Umbilical cord (tissue), 2 donors: ENCODE data around the gene AADACL2. TPM values are rescaled to one million over a fixed set of nuclear protein-coding genes. Genes with fewer than 3 reads are reported as not detected.
"Not testable (repeated sequence)": the region's sequence is repeated elsewhere in the genome, so short reads cannot be mapped to it uniquely, and the experiment has no call there.

ENCODE experiments used
- DNase-seq: peaks from one replicate; pipeline ENCODE4 v3.0.0-alpha.2; 2015; ENCODE audit warnings: low spot score
- total RNA-seq: library from RNA; depleted of rRNA; stranded (reverse); fragments of >200 nt; gene quantifications from one replicate; pipeline ENCODE4 v1.2.3, GENCODE V29; 2014; ENCODE audit warnings: low replicate concordance; ENCODE audit not compliant: insufficient read depth

Gene AADACL2
- total RNA-seq, 1 donor from 2014 or later = 8.7 TPM

DNA sequence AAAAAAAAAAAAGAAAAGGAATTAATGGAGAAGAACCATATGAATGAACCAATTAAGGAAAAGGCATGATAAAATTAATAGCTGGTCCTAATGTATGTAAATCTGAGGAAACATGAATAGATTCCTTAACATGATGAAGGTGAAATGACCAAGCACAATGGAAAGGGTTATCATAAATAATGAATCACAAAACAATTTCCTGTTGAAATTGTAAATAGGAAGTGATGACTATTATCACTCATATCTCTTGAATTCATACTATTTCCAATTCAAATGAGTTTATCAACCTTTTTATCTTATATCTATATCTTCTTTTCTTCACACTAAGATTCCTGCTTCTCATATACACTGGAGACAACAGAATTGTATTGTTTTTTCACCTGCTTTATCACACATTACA, 32.0 kb downstream of the AADACL2 start:
- DNase-seq = no peak

DNA sequence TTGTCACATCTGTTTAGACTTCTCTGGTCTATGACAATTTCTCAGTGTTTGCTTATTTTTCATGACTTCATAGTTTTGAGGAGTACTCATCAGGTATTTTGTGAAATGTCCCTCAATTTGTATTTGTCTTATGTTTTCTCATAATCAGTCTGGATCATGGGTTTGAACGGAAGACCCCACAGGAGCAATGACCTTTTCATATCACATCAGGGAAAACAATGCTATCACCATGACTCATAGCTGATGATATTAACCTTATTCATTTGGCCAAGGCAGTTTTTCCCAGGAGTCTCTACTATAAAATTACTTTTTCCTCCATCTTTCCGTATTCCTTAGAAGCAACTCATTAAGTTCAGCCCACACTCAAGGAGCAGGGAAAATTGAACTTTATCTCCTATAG, 32.7 kb downstream of the AADACL2 start:
- no peak for DNase-seq

DNA sequence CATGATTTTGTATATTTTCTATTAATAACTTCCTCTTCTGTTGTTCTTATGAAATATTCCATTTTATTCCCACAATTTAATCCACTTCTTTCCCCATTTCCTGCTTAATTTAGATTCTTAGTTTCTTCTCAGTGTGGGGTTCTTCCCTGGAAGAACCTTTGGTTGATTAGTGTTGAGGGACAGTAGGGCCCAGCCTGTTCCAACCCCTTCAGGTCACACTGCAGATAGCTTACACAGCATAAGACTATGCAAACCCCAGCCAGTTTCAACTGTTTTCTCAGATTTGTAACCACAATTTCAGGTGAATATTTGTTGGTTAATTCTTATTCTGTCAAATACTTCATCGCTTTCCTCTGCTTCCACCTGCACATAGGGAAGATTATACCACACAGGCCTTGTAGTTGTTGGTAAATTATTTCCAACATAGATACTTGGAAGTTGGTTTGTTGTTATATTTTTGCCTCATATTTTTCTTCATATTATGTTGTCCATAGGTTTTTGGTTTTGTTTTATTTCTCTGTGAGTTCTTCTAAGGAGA, 34.7 kb downstream of the AADACL2 start:
- DNase-seq = no peak

DNA sequence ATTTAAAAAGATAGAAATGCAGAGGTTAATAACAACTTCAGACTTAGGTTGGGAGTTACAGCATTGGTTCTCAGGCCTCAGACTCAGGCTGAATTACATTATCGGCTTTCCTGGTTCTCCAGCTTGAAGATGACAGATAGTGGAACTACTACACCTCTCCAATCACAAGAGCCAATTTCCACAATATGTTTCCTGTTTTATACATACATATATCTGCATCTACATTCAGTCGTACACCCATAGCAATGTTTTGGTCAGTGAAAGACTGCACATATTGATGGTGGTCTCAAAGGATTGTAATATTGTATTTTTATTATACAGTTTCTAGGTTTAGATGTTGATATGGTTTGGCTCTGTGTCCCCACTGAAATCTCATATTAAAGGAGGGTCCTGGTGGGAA, 35.4 kb downstream of the AADACL2 start:
- no peak for DNase-seq

DNA sequence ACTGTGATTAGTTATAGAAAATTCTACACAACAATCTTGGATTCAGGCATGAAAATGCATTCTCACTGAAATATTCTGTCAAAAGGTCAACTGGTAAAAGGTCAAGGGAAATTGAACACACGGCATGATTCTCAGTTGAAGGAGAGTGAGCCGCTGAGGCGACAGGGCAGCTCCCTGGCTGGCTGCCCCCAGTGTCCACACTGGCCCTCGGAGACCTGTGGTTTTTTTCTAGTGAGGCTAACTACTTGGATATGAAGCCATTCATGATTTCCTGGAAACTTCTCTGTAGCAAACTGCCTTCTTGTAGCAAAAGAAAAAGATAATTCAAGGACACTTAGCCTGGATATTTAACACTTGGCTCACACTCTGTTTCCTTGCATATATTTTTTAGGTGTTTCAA, 37.2 kb downstream of the AADACL2 start:
- DNase-seq = peak; percentile 3

DNA sequence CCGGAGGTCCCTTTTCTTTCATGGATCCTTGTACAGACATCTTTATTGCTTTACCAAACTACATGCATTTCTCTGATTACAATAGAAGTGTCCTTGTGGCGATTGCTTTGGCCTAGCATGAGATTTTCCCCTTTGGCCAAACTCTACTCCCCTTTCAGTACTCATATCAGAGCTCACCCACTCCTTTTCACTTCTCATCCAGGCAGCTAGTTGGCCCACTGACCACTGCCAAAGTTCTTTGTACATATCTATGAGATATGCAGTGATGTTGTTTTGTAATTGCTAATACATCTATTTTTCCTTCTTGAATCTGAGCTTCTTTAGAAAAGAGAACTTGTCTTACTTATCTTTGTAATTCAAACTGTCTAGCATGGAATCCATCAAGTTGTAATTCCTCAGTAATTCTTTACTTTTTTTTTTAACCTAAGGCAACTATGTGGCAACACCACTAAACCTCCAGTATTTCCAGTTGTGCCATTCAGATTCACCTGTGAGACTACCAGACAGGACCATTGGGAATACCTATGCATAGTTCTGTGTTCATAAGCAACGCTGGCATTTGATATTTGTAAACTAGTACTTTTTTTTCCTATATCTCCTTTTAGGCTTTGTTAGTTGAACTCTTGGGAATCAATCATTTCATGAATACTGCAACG, 39.2 kb downstream of the AADACL2 start:
- no peak for DNase-seq

DNA sequence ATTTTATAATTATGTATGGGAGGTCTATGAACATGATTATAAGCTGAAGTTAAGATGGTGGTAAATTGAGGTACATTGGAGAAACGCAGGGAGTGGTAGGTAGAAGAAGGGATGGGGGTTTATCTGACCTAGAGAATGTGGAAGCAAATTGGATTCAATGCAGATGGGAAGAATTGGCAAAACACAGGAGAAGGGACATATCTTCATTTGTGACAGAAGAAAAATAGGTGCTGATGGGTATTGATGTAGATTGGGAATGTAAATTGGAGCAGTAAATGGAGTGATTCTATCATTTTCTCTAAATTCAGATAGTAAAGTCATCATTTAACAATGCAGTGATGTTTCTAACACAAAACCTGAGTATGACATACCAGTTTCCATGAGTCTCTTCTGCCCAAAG, 40.5 kb downstream of the AADACL2 start:
- DNase-seq = no peak

DNA sequence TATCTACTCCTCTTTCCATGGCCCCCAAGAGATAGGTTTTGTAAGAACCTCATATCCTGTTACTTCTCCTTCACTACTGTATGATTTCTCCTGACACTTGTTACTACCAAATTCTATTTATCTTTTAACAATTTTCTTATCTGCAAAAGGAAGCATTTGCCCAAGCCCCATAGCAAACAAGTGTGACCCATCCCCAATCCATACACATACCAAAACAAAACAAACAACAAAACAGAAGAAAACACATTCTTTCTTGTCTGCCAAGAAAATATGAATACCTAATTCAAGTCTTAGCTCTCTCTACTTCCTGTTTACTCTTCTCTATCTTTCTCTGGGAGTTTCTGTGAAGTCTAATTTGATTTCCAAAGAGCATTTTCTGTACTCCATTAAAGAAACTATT, 41.2 kb downstream of the AADACL2 start:
- no peak for DNase-seq

DNA sequence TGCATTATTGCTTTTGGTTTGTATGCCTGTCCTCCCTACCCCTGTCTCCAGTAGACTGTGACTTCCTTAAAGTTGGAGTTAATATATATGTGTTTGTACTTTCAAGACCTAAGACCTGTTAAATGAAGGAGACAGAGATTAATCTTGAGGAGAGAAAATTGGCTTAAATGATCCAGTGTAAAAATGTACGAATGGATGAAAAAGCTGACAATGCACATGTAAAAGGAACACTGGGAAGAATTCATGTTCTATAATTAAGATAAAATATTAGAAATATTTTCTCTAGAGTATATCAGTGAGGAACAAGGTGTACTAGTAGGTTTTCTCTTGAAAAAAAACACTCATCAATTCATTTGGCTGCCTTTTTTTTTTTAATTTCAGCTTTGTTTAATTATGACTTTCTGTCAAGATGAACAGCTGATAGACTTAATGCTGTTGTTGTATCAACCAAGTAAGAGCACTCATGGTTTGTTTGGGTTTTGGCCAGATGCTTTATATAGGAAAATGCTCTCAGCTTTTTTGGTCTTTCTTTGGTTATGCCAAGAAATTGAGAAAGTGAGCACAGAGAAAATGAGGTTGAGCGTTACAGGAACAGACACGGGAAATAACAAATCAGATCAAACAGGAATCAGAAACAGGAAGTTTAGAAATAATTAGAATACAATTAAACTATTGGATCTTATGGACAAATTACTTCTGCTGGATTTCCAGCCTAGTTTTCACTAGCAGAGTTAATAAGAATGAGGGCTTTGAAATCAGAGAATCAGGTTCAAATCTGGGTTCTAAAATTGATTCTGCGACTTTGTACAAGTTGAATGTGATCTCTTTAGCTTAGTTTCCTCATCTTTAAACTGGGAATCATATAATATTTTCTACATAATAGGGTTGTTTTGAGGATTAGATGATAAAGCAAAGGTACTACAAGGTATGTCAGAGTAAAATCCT, 41.9 kb downstream of the AADACL2 start:
- no peak for DNase-seq

DNA sequence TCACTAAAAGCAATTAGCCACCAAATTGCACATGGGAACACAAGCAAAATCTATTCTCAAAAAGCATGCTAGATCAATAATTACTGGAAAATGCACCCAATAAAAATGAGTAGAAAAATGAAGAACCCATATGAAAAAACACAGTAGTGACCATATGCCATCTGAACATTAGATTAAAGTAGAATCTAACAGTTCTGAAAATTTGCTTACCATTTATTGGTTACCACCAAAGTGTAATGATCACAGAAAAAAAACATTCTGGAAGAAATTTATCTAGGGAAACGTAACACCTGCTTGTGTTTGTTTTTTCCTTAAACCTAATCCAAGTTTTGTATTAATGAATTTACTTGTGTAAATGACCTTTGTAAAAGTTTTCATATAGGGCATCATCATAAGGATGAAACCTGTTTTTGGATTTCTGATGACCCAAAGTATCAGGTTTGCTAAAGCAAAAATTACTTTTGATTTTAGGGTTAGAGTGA, 42.6 kb downstream of the AADACL2 start:
- no peak for DNase-seq

DNA sequence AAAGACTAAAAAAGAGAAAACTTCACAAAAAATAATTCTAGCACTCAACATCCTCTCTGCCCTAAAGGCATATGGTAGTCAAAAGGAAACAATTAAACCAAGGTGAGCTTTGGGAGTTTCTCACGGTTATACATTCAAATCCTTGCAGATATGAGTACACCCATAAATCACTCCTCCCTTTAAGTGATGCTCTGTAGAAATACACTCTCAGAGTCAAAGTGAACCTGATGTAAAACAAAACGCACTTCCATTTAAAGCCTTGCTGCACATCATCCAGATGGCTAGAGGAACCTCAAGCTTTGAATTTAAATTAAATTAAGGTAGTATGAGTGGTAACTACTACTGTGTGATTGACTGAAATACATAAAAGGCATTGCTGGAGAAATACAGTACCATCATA, 44.2 kb downstream of the AADACL2 start:
- no peak for DNase-seq

DNA sequence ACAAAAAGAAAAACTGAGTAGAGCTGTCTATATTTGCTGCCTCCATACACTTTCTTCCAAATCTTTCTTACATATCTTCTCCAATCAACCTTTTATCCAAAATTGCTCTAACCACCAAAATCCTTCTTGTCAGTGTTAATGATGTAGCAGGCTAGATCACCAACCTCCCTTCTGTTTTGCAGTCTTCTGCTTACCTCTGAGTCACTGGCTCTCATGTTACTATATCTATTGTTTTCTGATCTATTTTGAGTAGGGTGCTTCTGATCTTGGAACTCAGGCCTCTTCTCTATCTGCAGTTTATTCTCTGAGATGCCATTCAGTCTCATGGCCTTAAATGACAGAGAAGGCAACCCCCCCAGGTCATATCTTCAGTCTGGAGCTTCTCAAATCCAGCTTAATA, 53.9 kb downstream of the AADACL2 start:
- DNase-seq = no peak

DNA sequence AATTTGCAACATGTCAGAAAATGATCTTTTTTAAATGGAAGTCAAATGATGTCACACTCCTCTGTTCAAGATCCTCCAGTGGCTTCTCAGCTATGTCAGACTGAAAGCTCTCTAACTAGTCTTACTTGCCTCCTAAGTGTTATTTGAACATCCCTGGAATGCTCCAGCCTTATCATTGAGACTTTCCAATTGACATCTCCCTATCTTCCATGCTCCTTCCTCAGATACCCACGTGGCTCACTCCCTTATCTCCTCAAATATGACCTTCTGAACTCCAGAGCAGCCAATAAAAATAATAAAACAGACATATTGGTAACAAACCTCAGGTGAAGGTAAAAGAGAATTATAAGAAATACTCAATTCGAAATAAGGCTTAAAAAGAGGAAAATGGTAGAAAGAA, 54.7 kb downstream of the AADACL2 start:
- no peak for DNase-seq

DNA sequence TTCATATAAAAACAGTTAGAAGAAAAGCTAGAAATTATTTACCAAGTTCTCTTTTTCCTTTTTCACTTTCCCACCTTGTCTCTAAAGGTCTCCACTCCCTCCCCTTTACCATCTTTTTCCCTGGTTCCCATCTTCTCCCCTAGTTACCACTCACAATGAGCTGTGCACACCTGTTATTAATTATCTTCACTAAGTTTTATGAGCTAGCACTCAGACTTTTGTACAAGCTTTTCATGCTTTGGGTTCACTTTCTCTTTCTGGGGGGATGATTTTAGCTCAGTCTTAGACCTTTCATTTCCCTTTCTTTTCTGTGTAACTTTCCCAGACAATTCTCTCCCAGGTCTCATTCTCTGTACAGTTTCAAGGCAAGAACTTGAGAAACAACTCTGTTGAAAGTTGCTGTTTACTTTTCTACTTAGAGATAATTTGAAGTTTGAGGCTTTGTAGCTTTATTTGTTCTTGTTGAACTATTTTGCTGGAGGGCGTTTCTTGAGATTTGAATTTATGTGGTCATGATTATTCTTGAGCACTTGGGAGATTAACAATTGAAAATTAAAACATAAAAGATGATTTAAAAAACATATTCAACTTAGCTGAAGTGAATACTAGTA, 56.2 kb downstream of the AADACL2 start:
- no peak for DNase-seq

DNA sequence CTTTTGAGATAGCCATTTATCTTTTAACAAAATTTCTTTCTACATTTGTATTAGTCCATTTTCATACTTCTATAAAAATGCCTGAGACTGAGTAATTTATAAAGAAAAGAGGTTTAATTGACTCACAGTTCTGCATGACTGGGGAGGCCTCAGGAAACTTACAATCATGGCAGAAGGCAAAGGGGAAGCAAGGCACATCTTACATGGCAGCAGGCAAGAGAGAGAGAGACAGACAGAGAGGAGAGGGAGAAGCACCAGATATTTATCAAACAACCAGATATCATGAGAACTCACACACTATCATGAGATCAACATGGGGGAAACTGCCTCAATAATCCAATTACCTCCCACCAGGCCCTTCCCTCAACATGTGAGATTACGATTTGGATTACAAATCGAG, 57.0 kb downstream of the AADACL2 start:
- not testable (repeated sequence) for DNase-seq

DNA sequence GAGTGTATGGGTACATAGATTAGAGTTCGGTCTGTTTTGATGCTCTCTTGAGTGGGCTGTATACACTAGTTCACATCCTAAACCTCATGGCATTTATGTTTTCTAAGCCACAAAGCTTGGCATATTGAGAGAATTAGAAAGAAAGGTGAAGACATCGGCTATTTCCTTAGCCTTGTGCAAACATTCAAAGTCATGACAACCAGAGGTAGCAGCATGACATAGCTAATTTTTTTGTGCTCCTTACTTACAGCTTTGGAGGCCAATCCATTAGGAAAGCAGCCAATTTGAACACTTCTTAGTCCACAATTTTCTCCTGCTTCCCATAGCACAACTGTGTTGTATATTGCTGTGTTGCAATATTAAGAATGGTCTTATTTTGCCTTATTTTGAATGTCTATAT, 58.7 kb downstream of the AADACL2 start:
- no peak for DNase-seq

DNA sequence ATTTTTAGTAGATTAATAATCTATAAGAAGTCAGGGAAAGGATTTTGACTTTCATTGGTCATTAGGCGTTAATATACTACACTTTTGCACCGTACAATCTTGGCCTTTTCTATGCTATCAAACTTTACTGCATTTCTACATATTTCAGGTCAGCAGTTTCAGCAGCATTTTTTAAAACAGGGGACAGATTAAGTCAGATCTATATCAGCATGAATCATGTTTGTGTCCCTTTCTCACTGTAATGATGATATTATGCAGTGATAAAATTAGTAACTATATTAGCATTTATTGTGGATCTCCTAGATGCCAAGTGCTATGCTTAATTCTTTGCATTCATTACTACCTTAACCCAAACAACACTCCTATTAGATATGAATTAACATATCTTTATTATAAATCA, 59.9 kb downstream of the AADACL2 start:
- DNase-seq = no peak

DNA sequence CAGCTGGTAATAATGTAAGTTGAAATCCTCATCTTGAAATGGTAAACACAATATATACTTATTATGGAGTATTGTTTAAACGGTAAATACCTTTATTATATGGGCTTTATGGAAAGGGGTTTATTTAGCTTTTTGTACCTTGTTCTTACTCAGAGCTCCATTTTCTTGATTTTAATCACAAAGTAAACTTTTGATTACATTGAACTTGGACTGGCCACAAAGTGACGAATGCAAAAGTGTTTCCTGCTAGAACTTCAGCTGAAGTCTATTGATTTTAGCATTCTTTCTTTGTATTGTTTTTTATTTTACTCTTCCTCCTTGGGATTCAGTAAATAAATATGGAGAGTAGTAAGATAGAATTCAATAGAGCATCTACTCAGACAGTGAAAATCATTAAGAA, 60.4 kb downstream of the AADACL2 start:
- DNase-seq = no peak

DNA sequence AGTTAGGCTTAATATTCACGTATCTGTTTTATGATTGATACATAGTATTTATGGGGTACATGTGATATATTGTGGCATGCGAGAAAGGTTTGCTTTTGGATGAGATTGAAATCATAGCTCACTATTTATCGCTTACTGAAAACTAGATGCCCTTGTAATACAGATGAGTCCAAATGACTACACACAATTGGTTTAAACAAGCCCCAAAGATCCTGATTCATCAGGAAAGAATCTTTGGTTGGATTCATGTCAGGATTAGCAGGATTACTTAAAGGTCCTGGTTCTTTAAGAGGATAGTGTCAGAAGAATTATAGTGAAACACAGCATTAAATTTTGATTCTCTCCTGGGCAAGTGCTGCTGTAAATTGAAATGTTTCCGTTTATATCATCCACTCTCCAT, 61.5 kb downstream of the AADACL2 start:
- peak; percentile 62 for DNase-seq

DNA sequence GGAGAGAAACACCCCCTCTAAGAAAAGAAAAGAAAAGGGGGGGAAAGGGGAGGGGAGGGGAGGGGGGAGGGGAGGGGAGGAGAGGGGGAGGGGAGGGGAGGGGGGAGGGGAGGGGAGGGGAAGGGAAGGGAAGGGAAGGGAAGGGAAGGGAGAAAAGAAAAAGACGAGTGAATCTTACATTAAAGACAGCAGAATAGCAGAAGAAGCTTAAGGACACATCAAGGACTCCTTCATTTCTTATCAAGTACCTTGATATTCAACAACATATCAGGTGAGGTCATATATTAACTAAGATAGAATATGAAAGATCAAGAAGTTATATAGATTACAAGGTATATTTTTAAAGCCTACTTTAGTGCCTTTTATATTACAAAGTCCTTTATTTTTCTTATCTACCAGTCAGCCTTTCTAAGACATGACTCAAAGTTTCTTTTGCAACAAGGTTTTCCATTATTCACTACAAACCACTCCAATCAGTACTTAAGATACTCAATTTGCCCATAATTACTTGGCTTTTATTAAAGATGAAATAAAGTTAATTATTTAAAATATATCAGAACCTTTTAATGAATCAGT, 62.5 kb downstream of the AADACL2 start:
- DNase-seq = no peak

DNA sequence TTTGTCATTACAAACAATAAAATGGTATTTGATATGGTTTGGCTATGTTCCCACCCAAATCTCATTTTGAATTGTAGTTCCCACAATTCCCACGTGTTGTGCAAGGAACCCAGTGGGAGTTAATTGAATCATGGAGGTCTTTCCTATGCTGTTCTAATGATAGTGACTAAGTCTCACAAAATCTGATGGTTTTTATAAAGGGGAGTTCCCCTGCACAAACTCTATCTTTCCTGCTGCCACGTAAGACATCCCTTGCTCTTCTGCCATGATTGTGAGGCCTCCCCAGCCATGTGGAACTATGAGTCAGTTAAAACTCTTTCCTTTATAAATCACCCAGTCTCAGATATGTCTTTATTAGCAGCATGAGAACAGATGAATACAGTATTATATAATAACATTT, 64.7 kb downstream of the AADACL2 start:
- DNase-seq = no peak

DNA sequence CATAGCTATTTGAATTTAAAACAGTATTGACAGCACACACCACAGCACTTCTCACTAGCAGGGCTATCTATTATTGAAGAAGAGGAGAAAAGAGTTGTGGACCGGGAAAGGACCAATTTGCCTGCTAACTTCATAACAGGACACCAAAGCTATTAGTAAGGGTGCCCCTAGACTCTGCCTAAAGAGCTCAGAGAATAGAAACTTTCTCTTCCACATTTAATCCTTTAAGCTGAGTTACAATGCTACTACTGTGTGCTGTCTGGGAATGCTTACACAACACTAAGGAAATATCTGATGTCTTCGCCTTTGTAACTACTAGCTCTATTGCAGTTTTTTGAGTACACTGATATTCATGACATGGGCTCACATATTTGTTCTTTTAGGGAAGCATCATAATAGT, 66.7 kb downstream of the AADACL2 start:
- no peak for DNase-seq
